Fibroblast of lung (primary cell): ENCODE measurements around the gene CIDEC.

Experiments
- CTCF ChIP-seq, 2 donors: IDR thresholded peaks in 1 of 2; conservative IDR thresholded peaks in 1 of 2; 1 replicate in 1 of 2; 2 replicates in 1 of 2; pipeline ENCODE4 v1.5.1; 2011 to 2012; ENCODE audit warnings: low read length in 2 of 2, control low read depth in 1 of 2, inconsistent platforms in 1 of 2, low read depth in 1 of 2, mild to moderate bottlenecking in 1 of 2
- EZH2 ChIP-seq: IDR thresholded peaks from 2 replicates; pipeline ENCODE4 v1.5.1; 2012; ENCODE audit warnings: low read length, control low read depth, mild to moderate bottlenecking; ENCODE audit errors: missing control alignments

GRCh38 chr3:9884555-9885165 is 4.6 kb upstream of the CIDEC start:
- TF ChIP-seq EZH2 (no peak), CTCF (conservative IDR thresholded peaks at IDR 0.05 in 1 of 2, IDR thresholded peaks at IDR 0.05 in 1 of 2; ENCODE audit: low read depth in 1 of 2, low read length in 2 of 2) (no peak)
